K562 (cell line): ENCODE data around the gene RGR. TPM values are rescaled to one million over a fixed set of nuclear protein-coding genes. Genes with fewer than 3 reads are reported as not detected.

Source experiments
- ATAC-seq: fragments of 200-7000 bp; cut with Tn5 transposase; 3 replicates; pipeline ENCODE4 v1.9.1; 2020; ENCODE audit warnings: moderate library complexity
- BruUV-seq: library from RNA; stranded (reverse); fragments of 400-500 nt; replicated peaks from 2 replicates; lab custom pipeline; 2021; lab: Mats Ljungman, UMichigan
- CTCF ChIA-PET: fragments of 300-600 bp; formaldehyde crosslinking; extraction: SDS; loops from one replicate; lab custom pipeline; 2021; ENCODE audit warnings: low intra/inter-chr PET ratio; lab: Yijun Ruan, JAX
- POLR2A ChIA-PET: fragments of 300-600, 350-650 bp; sonication (Branson Sonifier 250); formaldehyde crosslinking; extraction: SDS; loops from one replicate; lab custom pipeline; 2021; ENCODE audit warnings: antibody characterized with exemption, inconsistent platforms; lab: Yijun Ruan, JAX
- DNase-seq, 4 experiments: peaks; one replicate each; pipeline versions ENCODE4 v3.0.0 to v3.0.0-alpha.2; 2011 to 2018; ENCODE audit warnings: low spot score in 3 of 4, mixed read lengths in 3 of 4; ENCODE audit errors: extremely low read depth in 1 of 4
- FAIRE-seq: peaks from 2 replicates; lab custom pipeline; 2011; peaks lifted over from hg19 to GRCh38; lab: Jason Lieb, UNC
- H2AFZ ChIP-seq: 2 replicates; pipeline ENCODE4 v1.6.0; 2011; ENCODE audit warnings: low read depth, low read length, control low read depth, inconsistent platforms
- H3K27ac ChIP-seq: fragments of 200-600 bp; 3 replicates; pipeline ENCODE4 v1.8.0; 2011; ENCODE audit warnings: low read depth, mild to moderate bottlenecking, control low read depth, inconsistent platforms, low read length, moderate library complexity, mixed read lengths; ENCODE audit errors: extremely low read depth
- H3K27me3 ChIP-seq, 2 experiments: fragments of 300-600 bp in 1 of 2; 2 replicates in 1 of 2; 3 replicates in 1 of 2; pipeline versions ENCODE4 v1.6.0 to v1.8.0; 2011; ENCODE audit warnings: inconsistent platforms in 2 of 2, low read length in 2 of 2, mild to moderate bottlenecking in 1 of 2, mixed read lengths in 1 of 2, moderate library complexity in 1 of 2; ENCODE audit not compliant: control insufficient read depth in 2 of 2, insufficient read depth in 2 of 2
- H3K36me3 ChIP-seq: fragments of 300-600 bp; 3 replicates; pipeline ENCODE4 v1.8.0; 2011; ENCODE audit warnings: mild to moderate bottlenecking, low read length, inconsistent platforms; ENCODE audit not compliant: control insufficient read depth, insufficient read depth
- H3K4me1 ChIP-seq, 2 experiments: fragments of 200-600 bp in 1 of 2; replicated peaks in 1 of 2; 2 replicates in 1 of 2; 3 replicates in 1 of 2; pipeline versions ENCODE4 v1.5.1 to v1.8.0; 2011; ENCODE audit warnings: inconsistent platforms in 2 of 2, low read length in 2 of 2, mild to moderate bottlenecking in 1 of 2, mixed read lengths in 1 of 2, moderate library complexity in 1 of 2; ENCODE audit not compliant: control insufficient read depth in 2 of 2, insufficient read depth in 2 of 2
- H3K4me2 ChIP-seq: 2 replicates; pipeline ENCODE4 v1.6.1; 2011; ENCODE audit warnings: low read length, control low read depth, inconsistent platforms, mixed read lengths; ENCODE audit not compliant: insufficient read depth
- H3K4me3 ChIP-seq: fragments of 200-600 bp; sonication (generic), shearing (Covaris generic); 2 replicates; pipeline ENCODE4 v1.5.1; 2016; ENCODE audit warnings: control low read depth, inconsistent platforms
- H3K79me2 ChIP-seq: fragments of 200-600 bp; 3 replicates; pipeline ENCODE4 v1.8.0; 2011; ENCODE audit warnings: low read length, inconsistent platforms; ENCODE audit not compliant: control insufficient read depth, insufficient read depth
- H3K9ac ChIP-seq, 2 experiments: 2 replicates each; pipeline versions ENCODE4 v1.6.0 to v1.6.1; 2011; ENCODE audit warnings: low read depth in 2 of 2, low read length in 2 of 2, control low read depth in 1 of 2, inconsistent platforms in 1 of 2, mild to moderate bottlenecking in 1 of 2, mixed read lengths in 1 of 2; ENCODE audit not compliant: insufficient read depth in 1 of 2
- H3K9me1 ChIP-seq: one replicate; pipeline ENCODE4 v1.6.0; 2011; ENCODE audit warnings: inconsistent platforms, mild to moderate bottlenecking, low read length, moderate library complexity; ENCODE audit not compliant: control insufficient read depth, insufficient read depth
- H3K9me3 ChIP-seq: replicated peaks from 2 replicates; pipeline ENCODE4 v1.5.1; 2011; ENCODE audit warnings: low read depth, low read length, inconsistent platforms; ENCODE audit not compliant: control insufficient read depth, insufficient read depth
- H4K20me1 ChIP-seq: replicated peaks from 2 replicates; pipeline ENCODE4 v1.6.1; 2011; ENCODE audit warnings: low read length, inconsistent platforms, mixed read lengths; ENCODE audit not compliant: control insufficient read depth, insufficient read depth
- CBX3 ChIP-seq, 2 experiments: IDR thresholded peaks; 1 replicate in 1 of 2; 2 replicates in 1 of 2; pipeline ENCODE4 v1.6.1; 2012; ENCODE audit warnings: inconsistent platforms in 2 of 2, low read length in 2 of 2, borderline replicate concordance in 1 of 2, control low read depth in 1 of 2
- HNRNPLL ChIP-seq: fragments of 200-400 bp; formaldehyde crosslinking; IDR thresholded peaks from 2 replicates; pipeline ENCODE4 v1.6.1; 2017; ENCODE audit warnings: low read length, low read depth, mild to moderate bottlenecking; ENCODE audit not compliant: poor library complexity, severe bottlenecking
- RCOR1 ChIP-seq, 2 experiments: IDR thresholded peaks; 2 replicates each; pipeline ENCODE4 v1.6.1; 2012; ENCODE audit warnings: low read depth in 2 of 2, low read length in 2 of 2, borderline replicate concordance in 1 of 2, improper control_type of control experiment in 1 of 2
- REST ChIP-seq, 2 experiments: fragments of 450-650 bp; formaldehyde crosslinking in 1 of 2; IDR thresholded peaks; 2 replicates each; pipeline versions ENCODE4 v1.4.0 to v1.6.1; 2014 to 2020; ENCODE audit warnings: mild to moderate bottlenecking in 2 of 2, borderline replicate concordance in 1 of 2, low read depth in 1 of 2
- SMARCE1 ChIP-seq: fragments of 450-650 bp; IDR thresholded peaks from 2 replicates; pipeline ENCODE4 v1.7.1; 2016; ENCODE audit warnings: mild to moderate bottlenecking
- SREBF2 ChIP-seq: sonication (generic); formaldehyde crosslinking; IDR thresholded peaks from 2 replicates; pipeline ENCODE4 v1.4.0; 2020; ENCODE audit warnings: mild to moderate bottlenecking, missing genetic modification reagents
- YY1 ChIP-seq, 3 experiments: IDR thresholded peaks; 2 replicates each; pipeline ENCODE4 v1.6.1; 2011; ENCODE audit warnings: low read length in 2 of 3, mild to moderate bottlenecking in 2 of 3, moderate library complexity in 2 of 3, borderline replicate concordance in 1 of 3, control low read depth in 1 of 3, low read depth in 1 of 3; ENCODE audit not compliant: insufficient read depth in 3 of 3, insufficient replicate concordance in 2 of 3, control insufficient read depth in 1 of 3, insufficient read length in 1 of 3; ENCODE audit errors: extremely low read depth in 1 of 3
- ZNF212 ChIP-seq: fragments of 450-650 bp; formaldehyde crosslinking; IDR thresholded peaks from 2 replicates; pipeline ENCODE4 v1.4.0; 2020; ENCODE audit warnings: mild to moderate bottlenecking
- ZNF75A ChIP-seq: fragments of 450-650 bp; formaldehyde crosslinking; IDR thresholded peaks from 2 replicates; pipeline ENCODE4 v1.4.0; 2020; ENCODE audit warnings: mild to moderate bottlenecking
- ZNF830 ChIP-seq: fragments of 250-450 bp; sonication (Bioruptor Pico); IDR thresholded peaks from 2 replicates; pipeline ENCODE4 v1.5.0; 2021; ENCODE audit warnings: mild to moderate bottlenecking
- WGBS: fragments of 100-300 bp; shearing (Covaris generic); methylation state at CpG from one replicate; pipeline ENCODE4 v1.1.6; 2016; ENCODE audit warnings: low coverage, mixed read lengths; ENCODE audit not compliant: insufficient coverage; ENCODE audit errors: missing lambda C conversion rate; 5-methylcytosine and 5-hydroxymethylcytosine counted together
- in situ Hi-C: fragments of 300-500 bp; cut with MboI; formaldehyde crosslinking; loops from 4 replicates; pipeline ENCODE4 v1.15.0; 2018; ENCODE audit warnings: inconsistent platforms, mixed read lengths
- intact Hi-C: fragments of 100-400 bp; cut with micrococcal nuclease; formaldehyde crosslinking; loops from 2 replicates; pipeline ENCODE4 v1.14.2; 2022
- polyA plus RNA-seq, 8 experiments: library from polyadenylated mRNA; depleted of rRNA in 4 of 8; stranded (reverse) in 5 of 8; unstranded in 3 of 8; fragments of >200 nt; fragmentation: Nextera tagmentation in 2 of 8; fragmentation: Illumina TruSeq in 1 of 8; extraction: Ambion mirVana in 2 of 8; extraction: Trizol in 1 of 8; gene quantifications; 2 replicates each; pipeline versions ENCODE4 v1.2.1 to v1.2.3, GENCODE V29; 2011 to 2014; ENCODE audit warnings: inconsistent platforms in 1 of 8, missing spikeins in 1 of 8
- total RNA-seq, 7 experiments: library from RNA; depleted of rRNA in 6 of 7; stranded (reverse); fragments of >200 nt in 6 of 7; fragmentation: Illumina TruSeq in 2 of 7; extraction: Trizol in 2 of 7; gene quantifications; 2 replicates each; pipeline versions ENCODE4 v1.2.1 to v1.2.3, GENCODE V29; 2011 to 2021; ENCODE audit warnings: low replicate concordance in 1 of 7

Gene RGR
- total and polyA plus RNA-seq, 9 of the 15 experiments (the other 6 are each of a cell fraction or from before 2014, with no cell fraction given), result not detected

- TF ChIP-seq CBX3 (IDR thresholded peaks at IDR 0.05; ENCODE audit: borderline replicate concordance in 1 of 2, low read length in 2 of 2), result no peak
- TF ChIP-seq SMARCE1, result no peak
- no peak for TF ChIP-seq YY1 (IDR thresholded peaks at IDR 0.05; ENCODE audit: borderline replicate concordance in 1 of 3, control insufficient read depth in 1 of 3, extremely low read depth in 1 of 3, insufficient read depth in 3 of 3, insufficient read length in 1 of 3, insufficient replicate concordance in 2 of 3, low read depth in 1 of 3, low read length in 2 of 3)
- TF ChIP-seq, all 486 proteins: peak for 0
Measured at GRCh38 chr10:84204610-84205009, 40.2 kb upstream of the RGR start (continued).

- Histone ChIP-seq H3K9me3 (no peaks in the 10 kb centered on the region), H3K36me3 (no peaks in the 10 kb centered on the region), H3K4me2 (no peak overlapping the region), H3K27ac (no peak overlapping the region), H3K9me1 (no peaks in the 10 kb centered on the region), H4K20me1 (no peaks in the 10 kb centered on the region), H3K4me1 (peaks cover 13 to 15% of the 10 kb centered on the region in 2 experiments; a peak in 4 of 5 replicates), H3K9ac (no peak overlapping the region), H3K79me2 (no peaks in the 10 kb centered on the region), H2AFZ (no peak overlapping the region), H3K4me3 (no peak overlapping the region), H3K27me3 (peaks cover 9 to 27% of the 10 kb centered on the region in 2 experiments)
- FAIRE-seq (peak; percentile 96), DNase-seq (peak; percentile 77 to 79 (median 78)), ATAC-seq (peak; percentile 86)
- WGBS, result 4% methylated on average over 7 of the region's 8 CpGs
- no TSS peak for BruUV-seq
- in situ Hi-C loops, result no loop called here
- intact Hi-C loops, result loop anchor here (1.0 to 2.0 kb wide), 2 partner anchors 56 to 79 kb away; no protein-coding TSS in a partner anchor
- ChIA-PET POLR2A (interaction anchor here (0.6 kb wide), 1 partner anchor 45 kb away, joined by 4 read pairs; no protein-coding TSS in a partner anchor), CTCF (interaction anchor here (1.1 to 2.1 kb wide), 3 partner anchors 57 to 333 kb away, joined by 3 to 19 read pairs (median 12); no protein-coding TSS in a partner anchor)
- TF ChIP-seq ZNF212 (CRISPR knock-in tag) (no peak), ZNF75A (CRISPR knock-in tag) (no peak), SREBF2 (CRISPR knock-in tag) (no peak), REST (IDR thresholded peaks at IDR 0.05; ENCODE audit: borderline replicate concordance) (peak; percentile 76), REST (CRISPR knock-in tag; IDR thresholded peaks at IDR 0.05; ENCODE audit: low read depth) (no peak), ZNF830 (CRISPR knock-in tag) (no peak), HNRNPLL (no peak), RCOR1 (IDR thresholded peaks at IDR 0.05; ENCODE audit: borderline replicate concordance in 1 of 2, low read depth in 2 of 2, low read length in 2 of 2) (0 out of 4 replicates have a peak, but pooled peaks of 1 of the 2 experiments have one; percentile 48)
Measured at GRCh38 chr10:84205049-84205852, 39.6 kb upstream of the RGR start.
